Left lobe of liver (tissue), 2 donors: ENCODE measurements around the gene SCO2. TPM values are rescaled to one million over a fixed set of nuclear protein-coding genes. Genes with fewer than 3 reads are reported as not detected.

ENCODE experiments used
- ATAC-seq: fragments of 200-7000 bp; cut with Tn5 transposase; one replicate; pipeline ENCODE4 v1.9.1; 2020; ENCODE audit warnings: mild to moderate bottlenecking, moderate library complexity
- DNase-seq: peaks from one replicate; pipeline ENCODE4 v3.0.0-alpha.2; 2020; ENCODE audit warnings: low spot score
- total RNA-seq: library from RNA; stranded (reverse); gene quantifications from one replicate; pipeline ENCODE4 v1.2.1, GENCODE V29; 2021
- donor health status: DM: no; HTN: no; CAD: no; lungs with moderate emphysema.
- donor health status: DM: no; HTN: yes; CAD: no.

SCO2 gene
- total RNA-seq, 1 donor from 2014 or later = not detected

DNA sequence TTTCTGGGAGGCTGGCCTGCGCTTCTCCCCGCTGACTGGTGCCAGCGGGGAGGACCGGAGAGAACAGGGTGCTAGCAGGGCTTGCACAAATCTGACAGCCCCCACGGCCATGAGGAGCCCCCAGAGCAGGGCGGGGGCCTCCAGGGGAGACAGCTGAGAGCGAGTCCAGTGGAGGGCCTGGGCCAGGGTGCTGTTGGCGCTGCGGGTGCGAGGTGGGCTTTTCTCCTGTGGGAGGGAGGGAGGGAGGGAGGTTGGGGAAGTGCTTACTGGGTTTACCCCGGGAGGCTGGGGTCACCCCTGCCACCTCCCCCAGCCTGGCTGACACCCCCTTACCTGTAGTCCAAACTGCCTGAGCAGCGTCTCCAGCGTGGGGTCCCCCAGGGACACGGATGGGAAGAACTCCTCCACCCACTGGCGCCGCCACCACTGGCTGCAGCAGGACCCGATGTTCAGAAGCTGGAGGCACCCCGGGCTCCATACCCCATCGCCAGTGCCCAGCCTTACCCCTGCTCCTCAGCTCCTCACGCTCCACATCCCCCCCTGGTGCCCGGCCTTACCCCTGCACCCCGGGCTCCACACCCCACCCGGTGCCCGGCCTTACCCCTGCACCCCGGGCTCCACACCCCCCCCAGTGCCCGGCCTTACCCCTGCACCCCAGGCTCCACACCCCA is 21.8 kb downstream of the SCO2 start:
- DNase-seq (no peak), ATAC-seq (no peak)

DNA sequence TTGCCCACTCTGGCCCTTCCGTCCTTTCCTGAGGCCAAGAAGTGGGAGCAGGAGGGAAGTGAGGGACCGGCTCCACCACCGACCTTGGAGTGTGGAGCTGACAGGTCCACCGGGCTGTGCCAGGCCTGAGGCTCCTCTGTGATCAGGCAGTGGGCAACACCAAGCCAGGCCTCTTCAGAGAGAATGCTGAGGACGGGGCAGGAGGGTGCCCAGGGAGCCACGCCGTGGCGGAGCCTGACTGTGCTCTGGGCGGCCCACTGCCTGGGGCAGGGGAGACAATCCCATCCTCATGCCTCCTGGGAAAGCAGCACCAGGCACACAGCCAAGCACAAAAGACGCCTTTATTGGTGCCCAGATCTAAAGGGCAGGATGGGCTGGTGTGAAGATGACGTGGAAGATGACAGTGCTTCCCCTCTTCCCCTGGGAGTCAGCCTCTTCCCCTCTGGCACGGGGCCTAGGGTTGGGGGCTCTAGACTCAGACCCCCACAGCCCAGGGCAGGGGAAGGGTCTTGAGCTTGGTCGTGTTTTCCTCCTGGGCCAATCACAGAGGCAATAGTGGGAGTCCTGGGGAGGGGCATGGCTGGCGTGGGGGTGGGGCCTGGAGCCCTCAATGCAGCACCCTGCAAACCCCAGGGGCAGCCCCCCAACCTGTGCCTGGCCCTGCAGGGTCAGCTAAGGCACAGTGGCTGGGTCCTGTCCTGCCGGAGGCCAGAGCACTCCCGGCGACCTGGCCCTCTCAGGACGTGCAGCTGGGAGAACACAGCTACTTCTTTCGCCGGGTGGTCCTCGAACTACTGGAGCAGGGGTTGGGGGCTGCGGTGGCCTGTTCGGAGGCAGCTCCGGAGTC is 22.5 kb downstream of the SCO2 start:
- DNase-seq (no peak), ATAC-seq (no peak)

DNA sequence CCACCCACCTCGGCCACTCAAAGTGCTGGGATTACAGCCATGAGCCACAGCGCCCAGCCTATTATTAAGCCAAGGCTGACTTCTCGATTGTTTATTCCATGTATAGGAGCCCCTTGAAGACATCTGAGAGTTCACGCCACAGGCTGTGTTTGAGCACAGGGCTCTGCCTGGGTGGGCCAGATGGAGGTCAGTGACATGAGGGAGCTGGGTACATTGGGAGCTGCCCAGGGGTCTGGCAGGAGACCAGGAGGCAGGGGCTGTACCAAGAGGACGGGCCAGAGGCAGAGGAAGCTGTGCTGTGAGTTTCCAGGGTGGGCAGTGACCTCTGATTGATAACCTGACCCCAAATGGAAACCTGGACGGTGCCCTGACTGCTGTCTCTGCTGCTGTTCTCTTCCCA is 23.3 kb downstream of the SCO2 start:
- ATAC-seq (no peak), DNase-seq (no peak)

DNA sequence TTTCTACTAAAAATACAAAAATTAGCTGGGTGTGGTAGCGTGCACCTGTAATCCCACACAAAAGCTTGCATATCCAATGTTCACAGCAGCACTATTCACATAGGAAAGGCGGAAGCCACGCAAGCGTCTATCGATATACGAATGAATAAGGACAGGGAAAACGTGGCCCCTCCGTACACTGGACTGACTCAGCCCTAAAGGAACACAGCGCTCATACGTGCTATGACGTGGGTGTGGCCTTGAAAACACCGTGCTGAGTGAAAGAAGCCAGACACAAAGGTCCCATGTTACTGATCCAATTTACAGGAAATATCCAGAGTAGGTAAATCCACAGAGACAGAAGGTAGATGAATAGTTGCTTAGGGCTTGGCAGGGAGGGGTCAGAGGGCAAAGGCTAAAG is 24.9 kb downstream of the SCO2 start:
- DNase-seq (no peak), ATAC-seq (no peak)

DNA sequence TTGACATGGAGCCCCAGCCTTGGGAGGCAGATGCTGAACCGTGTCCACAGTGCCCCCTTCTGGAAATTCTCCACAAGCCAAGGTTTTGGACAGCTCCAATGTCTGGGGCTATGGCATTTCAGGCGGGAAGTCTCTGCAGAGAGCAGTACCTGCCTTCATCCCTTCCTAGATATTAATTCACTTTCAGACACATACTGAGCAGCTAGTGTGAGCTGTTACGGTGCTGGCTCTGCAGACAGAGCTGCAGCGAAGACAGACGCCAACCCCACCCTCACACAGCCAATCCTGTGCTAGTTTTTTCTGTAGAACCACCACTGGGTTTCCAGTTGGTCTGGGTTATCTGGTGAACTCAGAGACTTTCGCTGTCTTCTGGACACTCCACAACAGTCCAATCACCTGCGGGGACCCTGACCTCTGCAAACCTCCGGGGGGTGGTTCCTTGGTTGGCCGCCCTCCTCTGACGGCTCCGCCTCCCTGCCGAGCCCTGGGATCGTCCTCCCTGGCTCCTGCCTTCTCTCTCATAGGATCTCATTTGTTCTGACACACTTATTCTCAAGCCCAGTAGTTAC is 27.0 kb downstream of the SCO2 start:
- DNase-seq = peak; percentile 84
- peak; percentile 94 for ATAC-seq

DNA sequence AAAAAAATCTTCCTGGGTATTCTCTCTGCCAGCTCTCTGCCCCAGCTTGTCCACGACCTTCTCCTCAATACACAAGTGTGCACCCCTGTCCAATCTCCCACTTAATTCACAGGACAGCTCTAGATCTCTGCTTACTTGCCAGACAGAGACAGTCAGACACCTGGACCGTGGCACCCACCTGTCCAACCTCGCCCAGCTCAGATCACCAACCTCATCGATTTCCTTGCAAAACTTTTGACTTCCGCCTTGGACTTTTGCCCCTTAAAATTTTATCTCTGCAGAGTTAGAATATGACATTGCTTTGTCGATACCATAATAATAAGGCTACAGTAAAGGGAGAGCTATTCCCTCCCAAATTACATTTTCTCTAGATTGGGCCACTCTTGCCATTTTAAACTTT is 28.3 kb downstream of the SCO2 start:
- DNase-seq (no peak), ATAC-seq (no peak)

DNA sequence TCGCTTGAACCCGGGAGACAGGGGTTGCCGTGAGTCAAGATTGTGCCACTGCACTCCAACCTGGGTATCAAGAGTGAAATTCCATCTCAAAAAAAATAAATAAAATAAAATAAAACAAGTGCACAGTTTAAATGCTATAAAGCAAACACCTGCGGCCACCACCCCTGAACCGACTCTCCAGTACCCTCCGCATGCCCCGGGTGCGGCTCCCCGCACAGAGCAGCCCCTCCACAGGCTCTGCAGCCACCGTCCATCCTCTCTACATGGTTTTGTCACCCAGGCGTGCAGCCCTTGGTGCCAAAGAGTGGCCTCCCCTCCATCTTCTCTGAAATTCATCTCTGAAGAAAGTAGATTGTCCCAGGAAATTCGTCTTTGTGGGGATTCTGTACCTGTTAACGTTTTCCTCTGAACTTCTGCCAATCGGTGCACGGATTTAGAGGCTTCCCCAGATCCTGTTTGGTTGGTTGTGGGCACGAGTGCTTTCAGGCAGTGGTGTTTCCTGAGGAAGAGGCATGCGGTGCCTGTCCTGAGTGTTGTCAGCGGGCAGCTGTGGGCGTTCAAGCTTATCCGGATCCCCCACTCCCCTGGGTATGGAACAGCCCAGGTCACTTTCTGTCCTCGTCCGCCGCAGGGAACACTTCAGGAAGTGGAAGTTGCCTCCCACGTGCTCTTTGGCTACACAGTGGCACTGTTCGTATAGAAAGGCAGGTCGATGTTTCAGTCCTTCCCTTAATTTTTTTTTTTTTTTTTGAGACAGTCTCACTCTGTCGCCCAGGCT is 34.7 kb downstream of the SCO2 start:
- DNase-seq = no peak

DNA sequence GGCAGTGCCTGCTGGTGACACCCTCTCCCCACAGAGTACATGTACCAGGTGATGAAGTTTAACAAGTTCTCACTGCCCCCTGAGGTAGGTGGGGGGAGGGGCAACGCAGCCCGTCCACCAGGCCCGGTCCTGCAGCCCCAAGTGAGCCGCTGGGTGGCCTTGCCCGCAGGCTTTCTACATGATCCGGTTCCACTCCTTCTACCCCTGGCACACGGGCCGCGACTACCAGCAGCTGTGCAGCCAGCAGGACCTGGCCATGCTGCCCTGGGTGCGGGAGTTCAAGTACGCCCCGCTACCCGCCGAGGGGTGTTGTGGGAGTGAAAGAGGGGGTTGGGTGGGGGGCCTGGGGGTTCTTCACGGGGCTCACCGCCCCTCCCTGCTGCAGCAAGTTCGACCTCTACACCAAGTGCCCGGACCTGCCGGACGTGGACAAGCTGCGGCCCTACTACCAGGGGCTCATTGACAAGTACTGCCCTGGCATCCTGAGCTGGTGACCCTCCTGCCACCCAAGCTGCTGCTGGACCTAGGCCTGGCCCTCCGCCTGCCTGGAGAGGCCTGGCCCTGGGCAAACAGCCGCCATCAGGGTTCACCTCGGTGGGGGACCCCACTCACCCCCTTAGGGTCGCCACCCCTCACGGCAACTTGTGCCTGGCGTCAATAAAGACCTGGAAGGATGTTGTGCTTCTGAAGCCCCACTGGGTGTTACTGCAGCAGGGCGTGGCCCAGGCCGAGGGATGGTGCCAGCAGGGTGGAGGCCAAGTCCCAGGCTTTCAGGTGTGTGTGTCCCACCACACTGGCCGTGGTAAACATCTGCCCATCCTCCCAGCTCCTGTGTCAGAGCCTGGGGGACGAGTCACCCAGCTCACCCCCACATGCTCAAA is 35.8 kb downstream of the SCO2 start:
- no peak for DNase-seq
- no peak for ATAC-seq

More for the DNA sequence above, 34.7 kb downstream of the SCO2 start:
- no peak for ATAC-seq

DNA sequence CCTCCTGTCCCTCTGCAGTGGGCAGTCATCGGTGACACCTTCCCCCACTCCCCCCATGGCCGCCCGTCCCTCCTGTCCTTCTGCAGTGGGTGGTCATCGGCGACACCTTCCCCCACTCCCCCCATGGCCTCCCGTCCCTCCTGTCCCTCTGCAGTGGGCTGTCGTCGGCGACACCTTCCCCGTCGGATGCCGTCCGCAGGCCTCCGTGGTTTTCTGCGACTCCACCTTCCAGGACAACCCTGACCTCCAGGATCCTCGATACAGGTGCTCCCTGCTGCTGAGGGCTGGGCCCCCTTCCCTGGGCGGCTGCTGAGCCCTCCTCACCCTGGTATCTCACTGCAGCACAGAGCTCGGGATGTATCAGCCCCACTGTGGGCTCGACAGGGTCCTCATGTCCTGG is 36.5 kb downstream of the SCO2 start:
- no peak for DNase-seq
- no peak for ATAC-seq

DNA sequence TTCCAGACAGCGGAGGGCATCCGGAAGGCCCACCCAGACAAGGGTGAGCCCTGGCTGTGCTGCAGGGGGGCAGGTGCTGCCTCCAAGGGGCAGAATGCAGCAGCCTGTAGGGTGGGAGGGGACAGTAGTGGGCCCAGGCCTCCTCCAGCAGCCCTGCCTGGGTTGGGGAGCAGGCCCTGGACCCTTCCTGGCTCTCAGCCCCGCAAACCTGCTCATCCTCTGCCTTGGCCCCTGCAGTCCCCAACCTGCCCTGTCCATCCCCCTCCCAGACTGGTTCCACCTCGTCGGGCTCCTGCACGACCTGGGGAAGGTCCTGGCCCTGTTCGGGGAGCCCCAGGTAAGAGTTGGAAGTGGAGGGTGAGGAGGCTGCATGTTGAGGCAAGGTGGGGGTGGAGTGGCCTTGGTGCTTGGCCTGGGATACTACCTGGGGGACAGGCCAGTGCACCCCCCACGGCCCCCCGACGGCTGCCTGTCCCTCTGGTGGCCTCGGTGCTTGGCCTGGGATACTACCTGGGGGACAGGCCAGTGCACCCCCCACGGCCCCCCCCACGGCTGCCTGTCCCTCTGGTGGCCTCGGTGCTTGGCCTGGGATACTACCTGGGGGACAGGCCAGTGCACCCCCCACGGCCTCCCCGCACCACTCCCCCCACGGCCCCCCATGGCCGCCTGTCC is 37.3 kb downstream of the SCO2 start:
- ATAC-seq (no peak), DNase-seq (no peak)

DNA sequence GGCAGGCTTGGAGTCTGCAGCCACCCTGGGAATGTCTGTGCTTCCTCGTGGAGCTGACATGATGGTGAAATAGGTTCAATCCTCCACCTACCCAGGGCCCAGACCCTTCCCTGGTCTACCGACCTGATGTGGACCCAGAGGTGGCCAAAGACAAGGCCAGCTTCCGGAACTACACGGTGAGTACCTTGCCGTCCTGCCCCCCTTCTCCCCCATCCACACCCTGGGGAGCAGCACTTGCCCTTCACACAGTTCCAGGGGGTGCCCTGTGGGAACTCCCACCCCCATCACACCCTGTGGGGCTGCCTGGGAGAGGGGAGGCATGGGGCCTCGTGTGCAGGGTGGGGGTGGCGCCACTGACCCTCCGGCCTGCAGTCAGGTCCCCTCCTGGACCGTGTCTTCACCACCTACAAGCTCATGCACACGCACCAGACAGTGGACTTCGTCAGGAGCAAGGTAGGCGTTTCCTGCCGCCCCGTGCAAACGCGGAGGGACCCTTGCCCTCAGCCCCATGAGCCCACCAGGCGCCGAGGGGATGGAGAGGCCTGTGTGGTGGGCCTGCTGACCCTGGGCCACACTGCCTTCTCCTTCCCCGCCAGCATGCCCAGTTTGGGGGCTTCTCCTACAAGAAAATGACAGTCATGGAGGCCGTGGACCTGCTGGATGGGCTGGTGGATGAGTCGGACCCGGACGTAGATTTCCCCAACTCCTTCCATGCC is 38.0 kb downstream of the SCO2 start:
- ATAC-seq = no peak
- DNase-seq = no peak

DNA sequence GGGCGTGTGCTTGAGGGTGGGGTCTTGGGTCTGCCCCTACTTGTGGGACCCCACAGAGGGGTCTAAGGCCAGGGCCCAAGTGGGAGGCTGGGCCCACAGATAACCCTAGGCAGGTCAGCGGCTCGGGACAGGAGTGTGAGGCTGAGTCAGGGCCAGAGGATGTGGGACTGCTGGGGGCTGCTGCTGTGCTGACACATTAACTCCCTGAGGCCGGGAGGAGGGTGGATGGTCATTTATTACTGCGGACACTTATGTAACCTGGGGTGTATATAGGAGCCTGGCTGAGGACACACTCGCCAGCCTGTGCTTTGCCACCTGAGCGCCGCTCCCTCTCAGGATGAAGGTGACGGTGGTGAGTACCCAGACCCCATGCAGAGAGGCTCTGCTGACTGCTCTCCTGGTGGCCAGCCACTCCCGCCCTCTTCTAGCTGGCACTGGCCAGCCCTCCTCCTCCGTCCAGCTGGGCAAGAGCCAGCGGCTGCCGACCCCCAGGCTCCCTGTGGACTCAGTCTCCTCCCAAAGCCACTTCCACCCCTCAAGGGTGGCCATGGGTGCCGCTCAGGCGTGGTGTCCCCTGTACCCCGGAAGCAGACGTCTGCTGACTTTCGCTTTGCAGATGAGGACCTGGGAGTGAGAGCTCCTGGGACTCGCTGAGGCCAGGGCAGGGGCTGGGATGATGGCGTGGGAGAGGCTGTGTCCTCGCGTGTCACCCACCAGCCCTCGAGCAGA is 38.7 kb downstream of the SCO2 start, which contains the start of gene MIOX:
MIOX (plus strand) TSS at position 299 of the 729 bp plus-strand sequence; CDS start at position 338, 39 bp downstream.
- ATAC-seq = no peak
- no peak for DNase-seq

DNA sequence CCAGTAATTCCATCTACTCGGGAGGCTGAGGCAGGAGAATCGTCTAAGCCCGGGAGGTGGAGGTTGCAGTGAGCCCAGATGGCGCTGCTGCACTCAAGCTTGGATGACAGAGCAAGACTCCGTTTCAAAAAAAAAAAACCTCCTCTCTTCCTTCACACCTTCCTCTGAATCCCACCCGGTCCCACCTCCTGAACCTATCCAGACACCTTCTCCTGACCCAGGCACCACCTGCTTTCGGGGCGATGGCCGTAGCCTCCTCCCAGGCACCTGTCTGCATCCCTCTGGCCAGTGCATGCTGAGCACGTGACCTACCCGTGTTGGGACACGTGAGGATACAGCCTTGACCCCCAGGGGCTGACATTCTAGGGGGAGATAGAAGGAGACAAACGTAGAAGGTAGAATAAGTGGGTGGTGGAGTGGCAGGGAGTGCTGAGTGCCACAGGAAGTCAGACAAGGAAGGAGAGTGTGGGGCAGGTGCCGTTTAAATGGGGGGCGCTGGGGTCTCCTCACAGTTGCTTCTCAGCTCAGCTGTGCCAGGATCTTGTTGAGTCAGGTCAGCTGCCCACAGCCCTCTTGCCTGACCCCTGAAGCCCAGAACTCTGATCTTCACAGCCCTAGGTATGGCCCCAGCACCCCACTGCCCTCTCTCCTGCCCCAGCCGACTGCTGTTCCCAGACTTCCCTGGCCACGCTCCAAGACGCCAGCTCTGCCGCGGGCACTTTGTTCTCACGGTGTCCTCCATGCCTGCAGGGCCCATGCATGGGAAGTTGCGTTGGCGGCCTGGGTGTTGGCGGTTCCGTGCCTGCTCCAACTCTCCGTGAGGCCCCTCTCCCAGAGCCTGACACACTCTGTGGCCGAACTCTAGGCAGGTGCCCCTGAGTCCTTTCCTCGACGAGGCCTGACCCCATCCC is 39.9 kb downstream of the SCO2 start:
- DNase-seq (peak; percentile 78), ATAC-seq (peak; percentile 69)

DNA sequence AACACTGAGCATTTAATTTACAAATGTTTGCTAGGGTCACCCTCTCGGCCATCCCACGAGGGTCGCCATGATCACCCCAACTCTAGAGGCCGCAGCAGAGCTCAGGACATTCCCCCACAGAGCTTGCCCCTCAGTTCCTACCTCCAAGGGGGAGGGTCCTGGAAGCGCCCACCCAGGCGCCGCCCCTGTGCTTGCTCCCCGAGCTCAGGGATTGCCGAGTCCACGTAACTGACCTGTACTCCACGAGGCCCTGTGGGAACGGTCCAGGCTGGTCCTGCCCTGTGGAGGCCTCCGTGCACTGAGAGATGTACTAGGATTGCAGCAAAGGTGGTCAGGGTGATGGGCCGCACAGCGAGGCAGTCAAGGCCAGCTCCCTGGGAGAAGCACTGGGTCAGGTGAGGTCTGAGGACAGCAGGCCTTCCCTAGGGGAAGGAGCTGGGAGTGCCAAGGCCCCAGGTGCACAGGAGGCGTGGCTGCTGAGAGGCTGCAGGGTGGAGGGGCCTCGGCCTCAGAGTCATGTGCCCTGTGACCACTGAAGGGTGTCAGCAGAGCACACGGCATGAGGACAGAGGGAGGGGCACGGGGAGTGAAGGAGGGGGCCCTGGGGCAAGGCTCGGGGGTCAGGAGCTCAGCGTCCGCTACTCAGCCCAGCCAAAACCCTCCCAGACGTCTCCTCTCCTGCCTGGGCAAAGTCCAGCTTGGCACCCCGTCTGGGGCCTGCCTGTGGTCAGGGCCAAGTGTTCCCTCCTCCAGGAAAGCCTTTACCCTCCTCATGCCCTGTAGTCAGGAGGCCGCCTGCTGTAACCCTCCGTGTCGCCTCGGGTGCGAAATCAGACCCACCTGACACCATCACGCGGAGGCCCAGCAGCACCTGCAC is 41.2 kb downstream of the SCO2 start:
- ATAC-seq (no peak), DNase-seq (no peak)

DNA sequence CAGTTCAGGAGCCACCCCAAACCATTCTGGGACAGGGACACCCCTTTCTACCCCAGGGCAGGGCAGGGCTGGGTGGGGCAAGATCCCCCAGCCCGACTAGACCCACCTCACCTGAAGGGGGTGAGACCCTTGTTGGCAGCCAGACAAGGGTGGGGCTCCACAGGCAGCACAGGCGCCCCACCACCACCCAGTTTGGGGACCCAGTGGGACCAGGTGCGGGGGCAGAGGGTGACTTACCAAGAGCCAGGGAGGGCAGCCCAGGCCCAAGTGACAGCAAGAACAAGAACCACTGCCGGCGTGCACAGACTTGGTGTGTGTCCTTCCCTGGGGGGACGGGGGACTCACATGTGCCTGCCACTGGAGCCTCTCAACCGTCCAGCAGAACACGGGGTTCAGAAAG is 41.8 kb downstream of the SCO2 start:
- DNase-seq (no peak), ATAC-seq (no peak)

DNA sequence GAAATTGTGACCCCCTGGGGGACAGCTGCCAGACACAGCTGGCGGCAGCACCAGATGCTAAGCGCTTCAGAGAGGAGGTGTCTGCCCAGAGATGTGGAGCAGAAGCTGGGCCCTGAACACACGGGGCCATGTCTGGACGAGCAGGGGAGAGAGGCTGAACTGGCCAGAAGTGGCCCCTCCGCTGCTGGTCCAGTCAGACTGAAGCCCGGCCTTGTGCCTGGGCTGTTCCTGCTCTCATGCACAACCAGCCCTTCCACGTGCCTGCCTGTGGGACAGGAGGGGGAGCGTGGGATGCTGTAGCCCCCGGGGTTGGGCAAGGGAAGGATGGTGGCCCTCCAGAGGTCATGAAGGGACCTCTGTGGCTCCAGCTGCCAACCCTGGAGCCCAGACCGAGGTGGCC is 42.3 kb downstream of the SCO2 start:
- DNase-seq (no peak), ATAC-seq (no peak)
